Bronchial epithelial cell (primary cell): ENCODE data around the gene PDSS1. TPM values are rescaled to one million over a fixed set of nuclear protein-coding genes. Genes with fewer than 3 reads are reported as not detected.
"Not testable (repeated sequence)": the region's sequence is repeated elsewhere in the genome, so short reads cannot be mapped to it uniquely, and the experiment has no call there.

Experiments
- DNase-seq: peaks from one replicate; pipeline ENCODE4 v3.0.0-alpha.2; 2010; ENCODE audit warnings: low read depth
- FAIRE-seq: peaks from 2 replicates; lab custom pipeline; 2011; peaks lifted over from hg19 to GRCh38; lab: Jason Lieb, UNC
- H3K27me3 ChIP-seq: 2 replicates; pipeline ENCODE4 v1.5.1; 2011; ENCODE audit warnings: low read length; ENCODE audit not compliant: control insufficient read depth, insufficient read depth
- H3K36me3 ChIP-seq: 2 replicates; pipeline ENCODE4 v1.5.1; 2011; ENCODE audit warnings: low read length; ENCODE audit not compliant: control insufficient read depth, insufficient read depth
- H3K4me3 ChIP-seq: 2 replicates; pipeline ENCODE4 v1.5.1; 2011; ENCODE audit warnings: mild to moderate bottlenecking, low read depth, low read length, control low read depth
- total RNA-seq: library from RNA; depleted of rRNA; stranded (reverse); fragments of >200 nt; gene quantifications from 2 replicates; pipeline ENCODE4 v1.2.1, GENCODE V29; 2014
- TF ChIP-seq, protein P1 (sequence below): IDR thresholded peaks from 2 replicates; pipeline ENCODE4 v1.5.1; 2011; ENCODE audit warnings: mild to moderate bottlenecking, moderate library complexity, low read length, control low read depth, inconsistent platforms; ENCODE audit not compliant: insufficient read depth, severe bottlenecking

PDSS1 gene
- total RNA-seq, 1 donor from 2014 or later, result 6.1 TPM

DNA sequence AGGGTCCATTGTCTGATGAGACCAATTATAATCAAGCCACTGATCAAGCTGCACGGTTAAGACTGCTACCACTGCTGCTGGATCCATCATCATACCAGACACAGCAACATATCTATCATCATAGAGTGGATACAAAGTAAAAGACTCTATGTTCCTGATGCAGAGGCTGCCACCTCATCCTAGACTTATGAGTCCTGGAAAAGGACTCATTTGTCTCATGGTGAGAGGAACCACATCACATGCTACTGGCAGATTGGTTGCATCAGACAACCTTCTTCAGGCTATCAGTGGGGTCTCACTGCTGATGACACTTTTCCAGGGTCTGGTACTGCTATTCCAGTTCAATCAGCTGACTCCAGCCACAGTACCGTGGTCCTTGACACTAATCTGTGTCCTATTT is 84.3 kb downstream of the PDSS1 start:
- TF ChIP-seq, protein P1, sequence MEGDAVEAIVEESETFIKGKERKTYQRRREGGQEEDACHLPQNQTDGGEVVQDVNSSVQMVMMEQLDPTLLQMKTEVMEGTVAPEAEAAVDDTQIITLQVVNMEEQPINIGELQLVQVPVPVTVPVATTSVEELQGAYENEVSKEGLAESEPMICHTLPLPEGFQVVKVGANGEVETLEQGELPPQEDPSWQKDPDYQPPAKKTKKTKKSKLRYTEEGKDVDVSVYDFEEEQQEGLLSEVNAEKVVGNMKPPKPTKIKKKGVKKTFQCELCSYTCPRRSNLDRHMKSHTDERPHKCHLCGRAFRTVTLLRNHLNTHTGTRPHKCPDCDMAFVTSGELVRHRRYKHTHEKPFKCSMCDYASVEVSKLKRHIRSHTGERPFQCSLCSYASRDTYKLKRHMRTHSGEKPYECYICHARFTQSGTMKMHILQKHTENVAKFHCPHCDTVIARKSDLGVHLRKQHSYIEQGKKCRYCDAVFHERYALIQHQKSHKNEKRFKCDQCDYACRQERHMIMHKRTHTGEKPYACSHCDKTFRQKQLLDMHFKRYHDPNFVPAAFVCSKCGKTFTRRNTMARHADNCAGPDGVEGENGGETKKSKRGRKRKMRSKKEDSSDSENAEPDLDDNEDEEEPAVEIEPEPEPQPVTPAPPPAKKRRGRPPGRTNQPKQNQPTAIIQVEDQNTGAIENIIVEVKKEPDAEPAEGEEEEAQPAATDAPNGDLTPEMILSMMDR, result no peak
- Histone ChIP-seq H3K36me3 (no peaks in the 10 kb centered on the region), H3K4me3 (no peak overlapping the region), H3K27me3 (no peaks in the 10 kb centered on the region)
- FAIRE-seq (no peak), DNase-seq (peak; percentile 80)

DNA sequence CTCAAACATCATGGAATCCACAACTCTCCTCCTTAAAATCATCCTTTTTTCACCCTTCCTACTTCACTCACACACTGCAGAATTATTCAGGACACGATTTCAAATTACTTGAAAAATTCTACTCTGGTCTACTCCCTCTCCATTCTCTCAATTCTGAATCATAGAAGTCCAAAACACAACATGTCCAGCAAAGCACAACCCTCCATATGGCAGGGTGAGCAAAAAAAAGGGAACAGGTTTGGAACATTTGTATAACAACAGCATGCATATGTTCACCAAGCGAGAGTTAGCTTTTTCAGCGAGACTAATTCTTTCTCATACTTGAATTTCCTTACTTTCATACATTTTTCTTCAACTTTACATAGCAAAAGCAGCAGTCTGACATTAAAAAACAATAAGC is 89.9 kb downstream of the PDSS1 start:
- no peaks in the 10 kb centered on the region for H3K27me3 ChIP-seq
- no peak for FAIRE-seq
- H3K4me3 ChIP-seq, result no peak overlapping the region
- DNase-seq, result no peak
- no peaks in the 10 kb centered on the region for H3K36me3 ChIP-seq
- TF ChIP-seq, protein P1, result no peak

DNA sequence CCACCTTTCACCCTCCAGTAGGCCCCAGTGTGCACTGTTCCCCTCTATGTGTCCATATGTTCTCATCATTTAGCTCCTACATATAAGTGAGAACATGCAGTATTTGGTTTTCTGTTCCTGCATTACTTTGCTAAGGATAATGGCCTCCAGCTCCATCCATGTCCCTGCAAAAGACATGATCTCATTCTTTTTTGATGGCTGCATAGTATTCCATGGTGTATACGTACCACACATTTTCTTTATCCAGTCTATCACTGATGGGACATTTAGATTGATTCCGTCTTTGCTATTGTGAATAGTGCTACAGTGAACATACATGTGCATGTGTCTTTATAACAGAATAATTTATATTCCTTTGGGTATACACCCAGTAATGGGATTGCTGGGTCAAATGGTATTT is 92.3 kb downstream of the PDSS1 start:
- not testable (repeated sequence) for DNase-seq, H3K4me3 ChIP-seq, H3K36me3 ChIP-seq, FAIRE-seq, H3K27me3 ChIP-seq

DNA sequence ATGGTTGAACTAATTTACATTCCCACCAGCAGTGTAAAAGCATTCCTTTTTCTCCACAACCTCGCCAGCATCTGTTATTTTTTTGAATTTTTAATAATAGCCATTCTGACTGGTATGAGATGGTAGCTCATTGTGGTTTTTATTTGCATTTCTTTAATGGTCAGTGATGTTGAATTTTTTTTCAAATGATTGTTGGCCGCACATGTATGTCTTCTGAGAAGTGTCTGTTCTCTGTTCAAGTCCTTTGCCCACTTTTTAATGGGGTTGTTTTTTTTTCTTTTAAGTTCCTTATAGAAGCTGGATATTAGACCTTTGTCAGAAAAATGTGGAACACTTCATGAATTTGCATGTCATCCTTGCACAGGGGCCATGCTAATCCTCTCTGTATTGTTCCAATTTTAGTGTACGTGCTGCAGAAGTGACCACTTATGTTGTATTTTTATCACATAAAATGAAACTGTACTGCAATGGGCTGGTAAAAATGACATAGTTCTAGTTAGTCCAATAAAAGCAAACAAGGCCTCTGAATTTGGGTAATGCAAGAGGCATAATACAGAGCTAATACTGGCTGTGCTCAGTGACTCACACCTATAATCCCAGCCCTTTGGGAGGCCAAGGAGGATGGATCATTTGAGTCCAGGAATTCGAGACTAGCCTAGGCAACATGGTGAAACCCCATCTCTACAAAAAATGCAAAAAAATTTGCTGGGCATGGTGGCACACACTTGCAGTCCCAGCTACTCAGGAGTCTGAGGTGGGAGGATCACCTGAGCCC is 92.9 kb downstream of the PDSS1 start:
- H3K4me3 ChIP-seq, result no peak overlapping the region
- TF ChIP-seq, protein P1, result no peak
- H3K27me3 ChIP-seq, result no peaks in the 10 kb centered on the region
- no peaks in the 10 kb centered on the region for H3K36me3 ChIP-seq
- peak; percentile 48 for DNase-seq
- FAIRE-seq, result no peak

DNA sequence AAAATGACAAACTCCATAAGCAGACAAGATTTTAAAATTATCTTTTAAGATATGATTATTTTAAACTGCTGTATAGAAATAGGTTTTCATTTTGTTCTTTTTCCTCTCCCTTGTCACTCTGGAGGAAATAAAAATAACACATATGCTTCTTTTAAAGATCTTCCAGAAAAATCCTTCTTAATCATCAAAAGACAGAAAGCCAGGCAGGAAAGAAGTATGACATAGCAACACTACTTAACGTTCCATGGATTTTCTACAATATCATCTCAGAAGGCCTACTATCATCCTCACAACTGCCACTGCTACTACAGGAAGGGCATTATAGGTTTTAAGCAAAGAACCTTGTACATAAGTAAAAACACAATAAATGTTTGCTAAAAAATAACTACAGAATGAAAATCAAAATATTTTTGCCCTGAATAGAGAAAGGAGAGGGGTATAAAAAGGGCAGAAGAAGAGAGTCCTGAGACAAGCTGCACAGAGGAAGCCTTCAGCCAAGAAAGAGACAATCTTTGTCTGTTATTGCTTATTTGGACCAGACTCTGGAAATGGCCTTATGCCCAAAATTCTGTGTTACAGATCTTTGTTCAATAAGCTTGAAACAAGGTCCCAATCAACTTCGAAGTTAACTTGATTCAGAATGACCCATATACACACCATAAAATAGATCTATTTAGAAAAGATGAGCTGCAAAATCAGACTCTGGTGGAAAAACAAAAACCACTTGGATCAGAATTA is 95.4 kb downstream of the PDSS1 start:
- TF ChIP-seq, protein P1, result no peak
- no peak overlapping the region for H3K4me3 ChIP-seq
- no peaks in the 10 kb centered on the region for H3K36me3 ChIP-seq
- DNase-seq, result no peak
- FAIRE-seq, result no peak
- no peaks in the 10 kb centered on the region for H3K27me3 ChIP-seq

Other genes starting within 250 kb of the PDSS1 start
- 61.1 and 81.0 TPM in 2 replicates for gene ABI1, start 163.3 kb downstream of the PDSS1 start, total RNA-seq